ENCODE results near the gene ACP5.

Gene ACP5

DNA sequence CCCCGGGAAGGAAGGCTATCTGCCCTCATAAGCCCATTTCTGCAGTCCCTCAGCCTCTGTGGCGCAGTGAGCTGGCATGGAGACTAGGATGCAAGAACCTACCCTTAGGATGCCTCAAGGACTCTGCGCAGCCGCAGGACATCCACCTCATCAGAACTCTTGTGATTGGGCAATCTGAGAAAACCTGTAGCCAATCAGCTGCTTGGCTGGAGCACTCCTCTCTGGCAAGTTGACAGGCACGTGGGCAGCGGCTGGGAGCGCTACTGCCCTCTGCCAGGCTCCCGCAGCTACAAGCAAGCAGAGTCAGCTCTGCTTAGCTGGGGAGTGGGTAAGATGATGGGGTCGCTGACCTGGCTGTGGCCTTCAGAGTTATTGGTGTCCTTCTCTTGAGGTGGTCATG lies 47.0 kb downstream of the ACP5 start:
- no peak overlapping the region for H3K4me3 ChIP-seq (ENCODE audit: low read depth, low read length)
- peak; percentile 45 for DNase-seq (ENCODE audit: low read depth)
- TF ChIP-seq, protein P1, sequence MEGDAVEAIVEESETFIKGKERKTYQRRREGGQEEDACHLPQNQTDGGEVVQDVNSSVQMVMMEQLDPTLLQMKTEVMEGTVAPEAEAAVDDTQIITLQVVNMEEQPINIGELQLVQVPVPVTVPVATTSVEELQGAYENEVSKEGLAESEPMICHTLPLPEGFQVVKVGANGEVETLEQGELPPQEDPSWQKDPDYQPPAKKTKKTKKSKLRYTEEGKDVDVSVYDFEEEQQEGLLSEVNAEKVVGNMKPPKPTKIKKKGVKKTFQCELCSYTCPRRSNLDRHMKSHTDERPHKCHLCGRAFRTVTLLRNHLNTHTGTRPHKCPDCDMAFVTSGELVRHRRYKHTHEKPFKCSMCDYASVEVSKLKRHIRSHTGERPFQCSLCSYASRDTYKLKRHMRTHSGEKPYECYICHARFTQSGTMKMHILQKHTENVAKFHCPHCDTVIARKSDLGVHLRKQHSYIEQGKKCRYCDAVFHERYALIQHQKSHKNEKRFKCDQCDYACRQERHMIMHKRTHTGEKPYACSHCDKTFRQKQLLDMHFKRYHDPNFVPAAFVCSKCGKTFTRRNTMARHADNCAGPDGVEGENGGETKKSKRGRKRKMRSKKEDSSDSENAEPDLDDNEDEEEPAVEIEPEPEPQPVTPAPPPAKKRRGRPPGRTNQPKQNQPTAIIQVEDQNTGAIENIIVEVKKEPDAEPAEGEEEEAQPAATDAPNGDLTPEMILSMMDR (IDR thresholded peaks at IDR 0.05; ENCODE audit: low read depth, low read length, missing control alignments), result peak; percentile 8

DNA sequence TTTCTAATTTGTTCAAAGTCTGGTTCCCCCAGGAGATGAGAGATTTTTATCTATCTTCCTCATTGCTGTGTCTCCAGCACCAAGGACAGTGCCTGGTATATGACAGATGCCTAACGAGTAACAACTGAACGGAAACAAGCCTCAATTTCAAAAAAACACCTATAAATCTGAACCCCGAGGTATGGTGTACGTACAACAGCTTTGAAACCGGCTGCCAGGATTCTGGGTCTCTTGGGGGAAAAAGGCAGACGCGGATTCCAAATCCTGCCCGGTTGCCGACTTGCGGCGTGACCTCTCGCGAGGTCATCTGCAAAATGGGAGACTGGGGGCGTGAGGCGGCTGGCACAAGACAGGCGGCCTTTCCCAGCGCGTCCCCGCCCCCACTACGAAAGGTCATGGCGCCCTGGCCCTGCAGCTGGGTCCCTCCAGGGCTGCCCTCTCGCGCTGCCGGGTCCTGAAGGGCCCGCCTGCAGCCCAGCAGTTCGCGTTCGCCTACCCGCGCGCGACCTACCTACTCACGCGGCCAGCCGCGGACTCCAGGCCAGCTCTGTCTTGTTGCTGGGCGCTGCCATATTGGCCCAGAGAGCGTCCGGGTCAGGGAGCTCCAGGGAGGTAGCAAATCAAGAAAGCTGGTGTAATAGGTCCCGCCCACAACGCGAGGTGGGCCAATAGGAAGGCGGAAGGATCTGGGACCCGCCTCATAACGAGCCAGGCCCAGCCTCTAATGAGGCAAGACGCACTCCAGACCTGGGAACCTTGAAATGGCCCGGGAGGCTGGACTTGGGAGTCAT lies 48.7 kb downstream of the ACP5 start, which contains the start of gene ECSIT:
Gene ECSIT (minus strand): TSS at position 584 of the 791 bp plus-strand sequence. CDS start 9,964 bp downstream, outside the sequence.
- DNase-seq (ENCODE audit: low read depth), result peak; percentile 92
- peak within 1 kb of the TSS; percentile 97 for H3K4me3 ChIP-seq (ENCODE audit: low read depth, low read length)
- TF ChIP-seq, protein P1 (IDR thresholded peaks at IDR 0.05; ENCODE audit: low read depth, low read length, missing control alignments), result no peak
